Measurements from ENCODE around the gene ZNF184.

GRCh38 chr6:27422651-27423332 lies 50.1 kb downstream of the ZNF184 start:
- TF ChIP-seq POLR2A (IDR thresholded peaks at IDR 0.05; ENCODE audit: low read length), result no peak
- no peak for TF ChIP-seq GATA1 (IDR thresholded peaks at IDR 0.05; ENCODE audit: low read depth, low read length)
